ENCODE measurements around the gene KLF11. TPM values are rescaled to one million over a fixed set of nuclear protein-coding genes. Genes with fewer than 3 reads are reported as not detected.

Gene KLF11
- polyA plus RNA-seq, 1 of the 3 experiments (the other 2 are of a cell fraction), result 9.5 TPM

- peak; percentile 18; the same call in 1 of the 2 replicates for TF ChIP-seq REST (IDR thresholded peaks at IDR 0.05; ENCODE audit: low read depth, low read length)
- TF ChIP-seq USF1 (IDR thresholded peaks at IDR 0.05; ENCODE audit: borderline replicate concordance, low read depth), result no peak
- no peak for TF ChIP-seq ELF1 (IDR thresholded peaks at IDR 0.05)
- TF ChIP-seq CHD2 (IDR thresholded peaks at IDR 0.05; ENCODE audit: low read length, partially characterized antibody), result no peak
- peak; percentile 21; the same call in 1 of the 2 replicates for TF ChIP-seq TCF12 (IDR thresholded peaks at IDR 0.05)
- no peak for TF ChIP-seq RCOR1 (IDR thresholded peaks at IDR 0.05; ENCODE audit: low read length)
- TF ChIP-seq MEF2A (IDR thresholded peaks at IDR 0.05; ENCODE audit: borderline replicate concordance, low read depth), result peak; percentile 90; the same call in 1 of the 2 replicates
- TF ChIP-seq FOXJ3 (CRISPR knock-in tag; IDR thresholded peaks at IDR 0.05), result 0 out of 2 replicates have a peak, but pooled peaks have one; percentile 40
- TF ChIP-seq POLR2AphosphoS5 (IDR thresholded peaks at IDR 0.05; ENCODE audit: low read depth, low read length), result no peak
- TF ChIP-seq SIN3A (IDR thresholded peaks at IDR 0.05; ENCODE audit: borderline replicate concordance, low read depth, low read length), result 0 out of 2 replicates have a peak, but pooled peaks have one; percentile 14
Observed at GRCh38 chr2:10043906-10044601, 704 bp downstream of the KLF11 start (continued).

- peaks cover 34% of the 10 kb centered on the region; the same call in 1 of the 2 replicates for H3K79me2 ChIP-seq (ENCODE audit: insufficient read depth)
- no peaks in the 10 kb centered on the region for H3K27me3 ChIP-seq (ENCODE audit: insufficient read depth)
- H3K9ac ChIP-seq, result no peak overlapping the region
- peaks cover 9 to 19% of the 10 kb centered on the region in 2 experiments for H3K36me3 ChIP-seq (replicated peaks in 1 of 2; ENCODE audit: control insufficient read depth in 1 of 2, insufficient read depth in 2 of 2, low read length in 1 of 2)
- no peaks in the 10 kb centered on the region for H3K9me2 ChIP-seq
- TF ChIP-seq JUND (IDR thresholded peaks at IDR 0.05) (no peak), CTCF (IDR thresholded peaks at IDR 0.05) (no peak), RAD21 (IDR thresholded peaks at IDR 0.05; ENCODE audit: low read length) (no peak), NRF1 (IDR thresholded peaks at IDR 0.05; ENCODE audit: low read depth, low read length) (no peak), GATA2 (CRISPR knock-in tag; IDR thresholded peaks at IDR 0.05) (no peak), TCF12 (IDR thresholded peaks at IDR 0.05) (no peak), EZH2phosphoT487 (IDR thresholded peaks at IDR 0.05; ENCODE audit: borderline replicate concordance, low read depth) (no peak), CHD2 (IDR thresholded peaks at IDR 0.05; ENCODE audit: low read length, partially characterized antibody) (no peak), SMC3 (IDR thresholded peaks at IDR 0.05; ENCODE audit: low read depth, low read length) (no peak), MAX (IDR thresholded peaks at IDR 0.05; ENCODE audit: low read depth) (no peak), FOXM1 (IDR thresholded peaks at IDR 0.05; ENCODE audit: low read depth) (no peak), RXRA (IDR thresholded peaks at IDR 0.05; ENCODE audit: borderline replicate concordance, low read depth) (no peak), NFIC (IDR thresholded peaks at IDR 0.05; ENCODE audit: borderline replicate concordance) (no peak), POLR2AphosphoS5 (IDR thresholded peaks at IDR 0.05; ENCODE audit: low read depth, low read length) (no peak)
- H3K9me3 ChIP-seq, result no peaks in the 10 kb centered on the region
- H2AFZ ChIP-seq (ENCODE audit: low read depth), result no peak overlapping the region
- H3F3A ChIP-seq (replicated peaks; ENCODE audit: insufficient read depth), result peaks cover 17% of the 10 kb centered on the region
- peaks cover 6 to 22% of the 10 kb centered on the region in 2 experiments; a peak in 1 of 4 replicates for H3K4me1 ChIP-seq (ENCODE audit: control insufficient read depth in 1 of 2, insufficient read depth in 2 of 2, low read depth in 1 of 2, low read length in 1 of 2)
- CTCF ChIA-PET, result interaction anchor here (1.2 to 13.0 kb wide), 11 partner anchors 10 to 275 kb away, joined by 3 to 357 read pairs (median 22); partner anchors contain the start of gene TAF1B
- no peak for DNase-seq
- H4K20me1 ChIP-seq (ENCODE audit: insufficient read depth), result peaks cover 35% of the 10 kb centered on the region
- 94% methylated on average over 20 of the region's 20 CpGs for WGBS (ENCODE audit: low lambda C conversion rate)
- POLR2A ChIA-PET, result interaction anchor here (1.3 kb wide), 1 partner anchor 26 kb away, joined by 3 read pairs; no protein-coding TSS in a partner anchor
- no peak overlapping the region for H3K27ac ChIP-seq (ENCODE audit: low read depth in 2 of 2, low read length in 1 of 2)
- no peak overlapping the region for H3K4me3 ChIP-seq (ENCODE audit: low read depth in 2 of 2, low read length in 1 of 2)
- no peak overlapping the region for H3K4me2 ChIP-seq
Observed at GRCh38 chr2:10045561-10046355, 2.4 kb downstream of the KLF11 start.
